Measurements from ENCODE around the gene LRSAM1.

The LRSAM1 gene

GRCh38 chr9:127537014-127537413 lies 85.7 kb downstream of the LRSAM1 start:
- no peak for DNase-seq

- DNase-seq, result no peak
Observed at GRCh38 chr9:127537792-127538191, 86.5 kb downstream of the LRSAM1 start.

DNA sequence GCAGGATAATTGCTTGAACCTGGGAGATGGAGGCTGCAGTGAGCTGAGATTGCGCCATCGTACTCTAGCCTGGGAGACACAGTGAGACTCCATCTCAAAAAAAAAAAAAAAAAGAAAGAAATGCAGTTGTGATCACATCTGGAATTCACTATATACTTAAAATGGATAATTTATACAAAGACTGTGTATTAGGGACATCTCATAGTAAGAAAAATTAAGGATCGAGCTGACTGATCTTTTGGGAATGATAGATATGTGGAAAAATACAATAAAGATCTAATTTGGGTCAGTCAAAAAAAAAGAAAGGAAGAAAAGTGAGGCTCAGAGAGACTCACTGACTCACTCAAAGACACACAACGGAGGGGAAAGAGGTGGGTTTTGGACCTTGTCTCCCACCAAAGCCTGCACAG lies 87.5 kb downstream of the LRSAM1 start:
- DNase-seq, result no peak

GRCh38 chr9:127539259-127539981 lies 88.1 kb downstream of the LRSAM1 start:
- no peak for DNase-seq

- DNase-seq, result no peak
Observed at GRCh38 chr9:127539982-127540663, 88.8 kb downstream of the LRSAM1 start.

GRCh38 chr9:127540664-127541041 lies 89.3 kb downstream of the LRSAM1 start:
- no peak for DNase-seq

DNA sequence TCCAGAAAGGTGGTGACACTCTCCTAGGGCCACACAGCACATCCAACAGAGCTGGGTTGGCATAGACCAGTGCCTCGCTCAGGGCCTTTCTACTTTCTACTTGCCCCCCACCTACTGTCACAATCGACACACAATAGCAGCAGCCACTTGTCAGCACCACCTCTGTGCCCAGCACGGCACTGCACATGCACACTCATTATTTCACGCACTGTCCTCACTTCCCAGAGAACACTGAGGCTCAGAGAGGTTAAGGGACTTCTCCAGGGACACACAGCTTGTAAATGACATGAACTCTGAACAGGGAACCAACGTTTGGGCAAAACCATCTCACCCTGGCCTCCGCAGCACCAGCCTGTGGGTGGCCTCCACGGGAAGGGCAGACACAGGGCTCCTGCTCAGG lies 89.9 kb downstream of the LRSAM1 start:
- no peak for DNase-seq

- DNase-seq, result peak; percentile 65
Observed at GRCh38 chr9:127541865-127542264, 90.6 kb downstream of the LRSAM1 start.

DNA sequence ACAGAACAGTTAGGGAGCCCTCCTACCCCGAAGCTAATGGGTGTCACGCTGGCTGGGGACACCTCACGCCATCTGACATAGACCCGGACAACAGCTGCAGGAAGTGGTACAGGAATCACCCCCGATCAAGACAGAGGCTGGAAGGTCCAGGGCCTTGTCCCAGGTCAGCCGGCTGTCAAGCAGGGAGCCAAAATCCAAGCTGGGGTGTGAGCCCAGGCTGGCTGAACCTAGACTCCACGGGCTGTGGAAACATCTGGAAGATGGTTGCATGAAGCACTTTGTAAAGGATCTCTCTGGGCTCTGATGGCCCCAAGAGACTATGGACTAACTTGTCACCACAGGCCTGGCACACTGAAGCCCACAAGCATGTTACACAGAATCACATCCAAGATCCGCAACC lies 91.9 kb downstream of the LRSAM1 start:
- no peak for DNase-seq

DNA sequence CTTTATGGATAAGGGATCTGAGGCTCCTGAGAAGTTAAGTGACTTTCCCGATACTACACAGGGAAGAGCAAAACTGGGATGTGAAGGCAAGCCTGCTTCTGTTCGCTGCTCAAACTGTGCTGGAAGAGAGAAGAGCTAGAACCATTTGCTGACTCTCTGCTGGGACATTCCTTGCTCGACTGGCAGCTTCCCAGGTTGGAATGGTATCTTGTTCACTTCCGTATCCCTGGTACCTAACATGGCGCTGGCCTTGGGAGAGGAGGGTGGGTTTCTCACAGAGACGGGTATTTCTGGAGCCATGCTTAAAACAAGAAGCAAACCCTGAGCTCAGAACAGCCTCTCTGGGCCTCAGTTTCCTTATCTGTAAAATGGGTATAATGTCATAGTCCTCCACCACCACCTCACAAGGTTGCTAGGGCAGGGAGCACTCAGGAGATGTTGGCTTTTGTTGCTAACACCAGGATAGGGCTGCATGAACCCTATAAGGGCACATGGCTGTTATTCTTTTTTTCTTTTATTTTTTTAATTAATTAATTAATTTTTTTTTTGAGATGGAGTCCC lies 92.7 kb downstream of the LRSAM1 start:
- DNase-seq, result no peak

GRCh38 chr9:127545196-127546124 lies 94.2 kb downstream of the LRSAM1 start:
- peak; percentile 80 for DNase-seq

- DNase-seq, result no peak
Observed at GRCh38 chr9:127546125-127546832, 95.0 kb downstream of the LRSAM1 start.

DNA sequence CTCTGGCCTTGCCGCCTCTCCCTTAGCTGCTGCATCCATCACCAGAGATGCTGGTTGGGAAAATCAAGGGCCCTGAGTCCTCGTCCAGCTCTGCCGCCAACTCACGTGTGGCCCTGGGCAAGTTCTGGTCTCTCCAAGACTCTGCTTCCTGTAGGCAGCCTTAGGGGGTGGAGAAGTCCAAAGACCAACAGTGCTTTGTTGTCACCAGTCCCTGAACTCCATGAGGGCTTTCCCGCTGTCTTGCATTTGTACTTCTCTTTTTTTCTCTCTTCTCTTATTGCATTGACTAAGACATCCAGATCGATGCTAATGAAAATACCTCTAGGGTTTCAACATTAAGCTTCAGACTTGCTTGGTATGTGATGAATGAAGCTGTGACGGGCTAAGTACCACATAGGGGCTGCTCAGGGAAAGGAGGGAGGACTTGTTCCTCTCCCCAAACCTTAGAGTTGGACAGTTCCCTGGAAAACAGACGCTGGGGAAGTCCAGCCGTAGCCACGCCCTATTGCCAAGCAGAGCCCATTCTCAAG lies 97.1 kb downstream of the LRSAM1 start:
- DNase-seq, result no peak

GRCh38 chr9:127549218-127549617 lies 97.9 kb downstream of the LRSAM1 start:
- no peak for DNase-seq

DNA sequence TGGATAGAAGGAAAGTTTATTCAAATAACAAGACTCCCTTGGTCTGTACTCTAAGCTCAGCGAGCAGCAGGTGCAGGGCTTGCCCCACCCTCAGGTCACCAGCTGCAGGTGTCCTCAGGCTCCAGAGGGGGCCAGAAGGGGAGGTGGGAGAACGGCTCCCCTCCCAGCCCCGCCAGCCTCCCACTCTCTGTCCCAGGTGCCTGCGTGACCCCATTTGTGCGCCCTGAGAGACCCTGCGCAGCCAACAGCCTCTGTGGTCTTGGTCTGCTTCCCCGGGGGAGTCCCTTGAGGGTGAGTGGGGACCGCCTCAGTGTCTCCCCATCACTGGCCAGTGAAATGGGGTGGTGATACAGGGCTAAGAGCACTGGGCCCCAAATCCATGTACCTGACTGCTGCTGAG lies 98.4 kb downstream of the LRSAM1 start:
- DNase-seq, result no peak

- no peak for DNase-seq
Observed at GRCh38 chr9:127550282-127550681, 99.0 kb downstream of the LRSAM1 start.

DNA sequence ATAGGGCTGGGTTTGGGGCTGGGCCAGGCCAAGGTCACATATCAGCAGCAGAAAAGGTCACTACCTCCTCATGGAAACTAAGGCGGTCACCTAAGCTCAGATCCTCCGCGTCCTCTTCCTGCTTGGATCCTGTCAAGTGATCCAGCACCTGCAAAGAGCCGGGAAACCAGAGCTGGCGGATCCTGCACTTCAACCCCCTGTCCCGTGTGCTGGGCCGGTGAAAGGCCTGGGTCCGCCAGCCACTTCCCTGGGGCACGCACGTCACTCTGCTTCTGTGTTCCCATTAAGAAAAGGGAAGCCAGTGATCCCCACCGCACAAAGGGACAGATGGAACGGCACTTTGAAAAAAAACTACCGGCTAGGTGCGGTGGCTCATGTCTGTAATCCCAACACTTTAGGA lies 99.4 kb downstream of the LRSAM1 start:
- DNase-seq, result no peak
